AG04450 (cell line): Measurements from ENCODE around the gene MUS81. TPM values are rescaled to one million over a fixed set of nuclear protein-coding genes. Genes with fewer than 3 reads are reported as not detected.

Experiments
- CTCF ChIA-PET: fragments of 300-600, 350-600 bp; formaldehyde crosslinking; extraction: SDS; loops from one replicate; lab custom pipeline; 2022; ENCODE audit warnings: antibody characterized with exemption, inconsistent platforms; lab: Charles Lee
- POLR2A ChIA-PET: fragments of 350-600 bp; formaldehyde crosslinking; extraction: SDS; loops from one replicate; lab custom pipeline; 2021; ENCODE audit warnings: antibody characterized with exemption, inconsistent platforms; lab: Yijun Ruan, JAX
- DNase-seq: peaks from one replicate; pipeline ENCODE4 v3.0.0-alpha.2; 2011; ENCODE audit warnings: low read depth, low spot score
- H3K27ac ChIP-seq: one replicate; pipeline ENCODE4 v1.5.1; 2012; ENCODE audit warnings: low read depth, low read length, control low read depth
- H3K27me3 ChIP-seq: one replicate; pipeline ENCODE4 v1.6.0; 2012; ENCODE audit warnings: low read length; ENCODE audit not compliant: control insufficient read depth, insufficient read depth
- H3K4me3 ChIP-seq: 2 replicates; pipeline ENCODE4 v1.5.1; 2011; ENCODE audit warnings: mild to moderate bottlenecking, low read depth, low read length, control low read depth
- H3K9me3 ChIP-seq: 2 replicates; pipeline ENCODE4 v1.5.1; 2012; ENCODE audit warnings: low read length; ENCODE audit not compliant: control insufficient read depth, insufficient read depth
- polyA plus RNA-seq: library from polyadenylated mRNA; depleted of rRNA; stranded (reverse); fragments of >200 nt; gene quantifications from 2 replicates; pipeline ENCODE4 v1.2.3, GENCODE V29; 2011
- TF ChIP-seq, protein P1 (sequence below): IDR thresholded peaks from 2 replicates; pipeline ENCODE4 v1.5.1; 2011; ENCODE audit warnings: low read depth, low read length, control low read depth, inconsistent platforms

Gene MUS81
- polyA plus RNA-seq, 1 experiment = 23.8 TPM

DNA sequence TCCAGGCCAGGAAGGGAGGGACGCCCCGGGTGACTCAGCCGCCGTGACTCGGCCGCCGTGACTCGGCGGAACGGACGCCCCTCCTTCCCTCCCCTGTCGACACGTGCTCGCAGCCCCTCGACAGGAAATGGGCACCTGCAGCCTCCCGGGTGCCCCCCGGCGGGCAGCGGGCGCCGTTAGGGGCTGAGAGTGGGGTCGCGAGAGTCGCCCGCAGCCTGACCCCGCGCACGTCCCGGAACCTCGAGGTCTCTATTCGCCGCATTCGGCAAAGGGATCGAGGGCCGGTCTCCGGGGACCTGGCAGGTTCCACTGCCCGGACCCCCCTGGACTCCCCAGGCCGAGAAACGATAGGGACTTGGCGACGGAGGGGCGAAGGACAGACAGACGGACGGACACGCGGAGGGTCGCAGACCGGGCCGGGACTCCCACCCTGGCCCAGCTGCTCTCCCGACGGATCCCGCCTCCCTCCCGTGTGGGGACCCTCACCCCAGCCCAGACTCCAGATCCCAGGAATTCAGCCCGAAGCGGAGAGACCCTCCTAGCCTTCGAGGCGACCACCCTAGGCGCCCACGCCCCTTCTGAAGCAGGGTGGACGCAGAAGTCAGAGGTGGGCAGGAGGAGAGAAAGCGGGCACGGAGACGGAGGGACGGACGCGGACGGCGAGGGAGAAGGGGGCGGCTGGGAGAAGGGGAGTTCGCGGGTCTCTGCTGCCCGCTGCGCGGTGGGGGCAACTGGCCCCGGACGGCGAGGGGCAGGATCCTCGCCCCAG, 39.3 kb downstream of the MUS81 start:
- no peaks in the 10 kb centered on the region; the same call in 1 of the 2 replicates for H3K9me3 ChIP-seq
- H3K27me3 ChIP-seq = no peaks in the 10 kb centered on the region
- ChIA-PET CTCF (interaction anchor here (1.4 to 5.1 kb wide), 4 partner anchors 10 to 40 kb away, joined by 4 to 34 read pairs (median 32); partner anchors contain the start of genes CCDC85B and FIBP), POLR2A (interaction anchor here (0.6 to 6.7 kb wide), 9 partner anchors 9 to 285 kb away, joined by 3 to 153 read pairs (median 5); partner anchors contain the start of genes C11orf68, CCDC85B, CFL1 and FIBP)
- peak overlapping the region; percentile 97 for H3K27ac ChIP-seq
- TF ChIP-seq, protein P1, sequence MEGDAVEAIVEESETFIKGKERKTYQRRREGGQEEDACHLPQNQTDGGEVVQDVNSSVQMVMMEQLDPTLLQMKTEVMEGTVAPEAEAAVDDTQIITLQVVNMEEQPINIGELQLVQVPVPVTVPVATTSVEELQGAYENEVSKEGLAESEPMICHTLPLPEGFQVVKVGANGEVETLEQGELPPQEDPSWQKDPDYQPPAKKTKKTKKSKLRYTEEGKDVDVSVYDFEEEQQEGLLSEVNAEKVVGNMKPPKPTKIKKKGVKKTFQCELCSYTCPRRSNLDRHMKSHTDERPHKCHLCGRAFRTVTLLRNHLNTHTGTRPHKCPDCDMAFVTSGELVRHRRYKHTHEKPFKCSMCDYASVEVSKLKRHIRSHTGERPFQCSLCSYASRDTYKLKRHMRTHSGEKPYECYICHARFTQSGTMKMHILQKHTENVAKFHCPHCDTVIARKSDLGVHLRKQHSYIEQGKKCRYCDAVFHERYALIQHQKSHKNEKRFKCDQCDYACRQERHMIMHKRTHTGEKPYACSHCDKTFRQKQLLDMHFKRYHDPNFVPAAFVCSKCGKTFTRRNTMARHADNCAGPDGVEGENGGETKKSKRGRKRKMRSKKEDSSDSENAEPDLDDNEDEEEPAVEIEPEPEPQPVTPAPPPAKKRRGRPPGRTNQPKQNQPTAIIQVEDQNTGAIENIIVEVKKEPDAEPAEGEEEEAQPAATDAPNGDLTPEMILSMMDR = no peak
- H3K4me3 ChIP-seq = peak overlapping the region; percentile 96
- DNase-seq = no peak

DNA sequence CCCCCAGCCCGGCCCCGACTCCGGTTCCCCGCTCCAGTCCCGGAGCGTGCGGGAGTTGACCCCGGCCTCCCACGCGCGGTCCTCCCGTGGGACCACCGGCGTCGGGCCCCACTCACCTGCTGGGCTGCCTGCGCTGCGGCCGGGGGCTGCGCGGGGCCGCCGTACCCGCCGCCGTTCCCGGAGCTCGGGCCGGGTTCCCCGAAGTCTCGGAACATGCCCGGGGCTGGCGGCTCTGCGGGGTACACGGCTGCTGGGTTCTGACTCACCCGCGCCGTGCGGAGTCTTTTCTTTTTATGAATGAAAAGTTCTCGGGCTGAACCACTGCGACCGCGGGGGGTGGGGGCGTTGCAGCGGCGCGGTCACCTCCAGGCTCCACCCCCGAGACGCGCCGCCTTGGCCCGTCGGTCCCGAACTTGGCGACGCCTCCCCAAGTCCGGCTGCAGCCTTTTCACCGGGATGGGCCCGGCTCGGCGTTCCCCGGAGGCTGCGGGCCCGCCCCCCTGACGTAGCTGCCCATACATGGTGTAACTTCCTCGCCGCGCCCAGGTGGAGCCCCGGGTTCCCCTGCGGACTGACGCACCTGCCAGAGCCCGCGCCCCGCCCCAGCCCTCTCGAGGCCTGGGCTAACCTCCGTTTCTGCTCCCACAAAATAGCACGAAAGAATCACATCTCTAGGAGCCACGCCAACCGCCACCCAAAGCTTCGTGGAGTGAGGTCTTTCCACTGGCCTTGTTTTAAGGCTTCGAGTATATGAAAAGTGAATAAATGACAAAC, 40.1 kb downstream of the MUS81 start, which contains the start of gene FOSL1:
FOSL1 (minus strand) TSS at position 264 of the 774 bp plus-strand sequence; CDS start at position 215, 49 bp downstream.
- Histone ChIP-seq H3K27ac (peak within 1 kb of the TSS; percentile 97), H3K27me3 (no peaks in the 10 kb centered on the region), H3K9me3 (no peaks in the 10 kb centered on the region; the same call in 1 of the 2 replicates), H3K4me3 (peak within 1 kb of the TSS; percentile 96)
- TF ChIP-seq, protein P1 = no peak
- ChIA-PET CTCF (interaction anchor here (0.6 to 5.1 kb wide), 4 partner anchors 11 to 34 kb away, joined by 3 to 33 read pairs (median 19); partner anchors contain the start of genes CCDC85B and FIBP), POLR2A (interaction anchor here (0.6 to 6.7 kb wide), 12 partner anchors 10 to 1507 kb away, joined by 3 to 153 read pairs (median 4); partner anchors contain the start of genes C11orf68, CCDC85B, CFL1 and FIBP)
- DNase-seq = peak; percentile 89

DNA sequence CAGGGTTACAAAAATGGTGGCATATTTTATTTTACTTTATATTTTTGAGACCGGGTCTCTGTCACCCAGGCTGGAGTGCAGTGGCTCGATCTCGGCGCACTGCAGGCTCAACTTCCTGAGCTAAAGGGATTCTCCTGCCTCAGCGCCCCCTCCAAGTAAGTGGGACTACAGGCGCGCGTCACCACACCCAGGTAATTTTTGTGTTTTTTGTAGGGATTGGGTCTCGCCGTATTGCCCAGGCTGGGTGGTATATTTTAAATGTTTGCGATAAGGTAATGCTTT, 40.6 kb downstream of the MUS81 start:
- ChIA-PET POLR2A (interaction anchor here (0.6 to 6.7 kb wide), 11 partner anchors 11 to 1507 kb away, joined by 3 to 153 read pairs (median 4); partner anchors contain the start of genes C11orf68, CCDC85B, CFL1 and FIBP), CTCF (interaction anchor here (0.6 to 4.1 kb wide), 4 partner anchors 11 to 33 kb away, joined by 3 to 30 read pairs (median 6); partner anchors contain the start of genes CCDC85B and FIBP)
- peak overlapping the region; percentile 87 for H3K27ac ChIP-seq
- TF ChIP-seq, protein P1 = no peak
- H3K27me3 ChIP-seq = no peaks in the 10 kb centered on the region
- H3K9me3 ChIP-seq = no peaks in the 10 kb centered on the region; the same call in 1 of the 2 replicates
- no peak overlapping the region for H3K4me3 ChIP-seq
- no peak for DNase-seq

DNA sequence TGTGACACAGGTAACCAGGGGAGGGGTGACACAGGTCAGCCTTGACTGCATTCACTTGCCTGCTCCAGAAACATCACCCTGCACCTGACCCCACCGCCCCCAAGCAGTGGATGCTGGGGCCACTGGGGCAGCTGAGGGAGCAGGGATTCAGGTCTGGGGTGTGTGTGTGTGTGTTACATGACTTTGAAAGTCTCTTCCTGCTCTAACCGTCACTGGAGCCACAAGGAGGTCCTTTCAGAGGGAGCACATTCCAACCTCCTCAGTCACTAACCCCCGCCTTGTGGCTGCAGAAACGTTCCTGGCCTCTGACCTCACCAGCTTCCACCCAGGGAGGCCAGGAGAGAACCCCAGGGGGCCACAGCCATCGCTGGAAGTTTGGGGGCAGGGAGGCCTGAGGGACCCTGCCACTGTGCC, 42.8 kb downstream of the MUS81 start:
- TF ChIP-seq, protein P1 = no peak
- H3K9me3 ChIP-seq = no peaks in the 10 kb centered on the region; the same call in 1 of the 2 replicates
- H3K27me3 ChIP-seq = no peaks in the 10 kb centered on the region
- peak overlapping the region; percentile 87 for H3K27ac ChIP-seq
- ChIA-PET CTCF (interaction anchor here (4.1 kb wide), 1 partner anchor 14 kb away, joined by 30 read pairs; the partner anchor contains the start of genes CCDC85B and FIBP), POLR2A (interaction anchor here (6.4 to 6.7 kb wide), 2 partner anchors 11 to 13 kb away, joined by 98 to 153 read pairs; partner anchors contain the start of genes CCDC85B and FIBP)
- no peak for DNase-seq
- 0 out of 2 replicates have a peak overlapping the region, but pooled peaks have one; percentile 17 for H3K4me3 ChIP-seq
